ENCODE data around the gene PPP3CB. TPM values are rescaled to one million over a fixed set of nuclear protein-coding genes. Genes with fewer than 3 reads are reported as not detected.

The PPP3CB gene
- total RNA-seq, 1 donor from 2014 or later = 49.9 TPM

- Mint-ChIP-seq H3K9me3 (no peaks in the 10 kb centered on the region), H3K27ac (no peak overlapping the region), H3K36me3 (peaks cover 10% of the 10 kb centered on the region), H3K27me3 (ENCODE audit: low read depth) (no peaks in the 10 kb centered on the region), H3K4me3 (no peak overlapping the region), H3K4me1 (peaks cover 4% of the 10 kb centered on the region)
- TF ChIP-seq CTCF (IDR thresholded peaks at IDR 0.05; ENCODE audit: unreplicated experiment) = no peak
- no peak for DNase-seq (ENCODE audit: low spot score in 2 of 2, unreplicated experiment in 2 of 2)
Measured at GRCh38 chr10:73432646-73433537, 62.9 kb downstream of the PPP3CB start.

- Mint-ChIP-seq H3K4me3 (no peak overlapping the region), H3K9me3 (no peaks in the 10 kb centered on the region), H3K4me1 (peaks cover 6% of the 10 kb centered on the region), H3K27me3 (ENCODE audit: low read depth) (no peaks in the 10 kb centered on the region), H3K36me3 (peaks cover 49% of the 10 kb centered on the region), H3K27ac (no peak overlapping the region)
- no peak for DNase-seq (ENCODE audit: low spot score in 2 of 2, unreplicated experiment in 2 of 2)
- no peak for TF ChIP-seq CTCF (IDR thresholded peaks at IDR 0.05; ENCODE audit: unreplicated experiment)
Measured at GRCh38 chr10:73426318-73426717, 69.5 kb downstream of the PPP3CB start.

- H3K9me3 Mint-ChIP-seq = no peaks in the 10 kb centered on the region
- no peaks in the 10 kb centered on the region for H3K27me3 Mint-ChIP-seq (ENCODE audit: low read depth)
- TF ChIP-seq CTCF (IDR thresholded peaks at IDR 0.05; ENCODE audit: unreplicated experiment) = no peak
- DNase-seq (ENCODE audit: low spot score in 2 of 2, unreplicated experiment in 2 of 2) = no peak
- peaks cover 6% of the 10 kb centered on the region for H3K4me1 Mint-ChIP-seq
- no peak overlapping the region for H3K27ac Mint-ChIP-seq
- no peak overlapping the region for H3K4me3 Mint-ChIP-seq
- peaks cover 53% of the 10 kb centered on the region for H3K36me3 Mint-ChIP-seq
Measured at GRCh38 chr10:73424478-73424877, 71.3 kb downstream of the PPP3CB start.

- no peak overlapping the region for H3K4me3 Mint-ChIP-seq
- no peak for TF ChIP-seq CTCF (IDR thresholded peaks at IDR 0.05; ENCODE audit: unreplicated experiment)
- no peak for DNase-seq (ENCODE audit: low spot score in 2 of 2, unreplicated experiment in 2 of 2)
- H3K9me3 Mint-ChIP-seq = no peaks in the 10 kb centered on the region
- no peaks in the 10 kb centered on the region for H3K27me3 Mint-ChIP-seq (ENCODE audit: low read depth)
- peaks cover 53% of the 10 kb centered on the region for H3K36me3 Mint-ChIP-seq
- H3K27ac Mint-ChIP-seq = no peak overlapping the region
- peaks cover 6% of the 10 kb centered on the region for H3K4me1 Mint-ChIP-seq
Measured at GRCh38 chr10:73423309-73423708, 72.5 kb downstream of the PPP3CB start.

- no peak overlapping the region for H3K27ac Mint-ChIP-seq
- no peak overlapping the region for H3K4me3 Mint-ChIP-seq
- peaks cover 24% of the 10 kb centered on the region for H3K4me1 Mint-ChIP-seq
- H3K36me3 Mint-ChIP-seq = peaks cover 4% of the 10 kb centered on the region
- H3K27me3 Mint-ChIP-seq (ENCODE audit: low read depth) = peaks cover 6% of the 10 kb centered on the region
- H3K9me3 Mint-ChIP-seq = no peaks in the 10 kb centered on the region
- DNase-seq (ENCODE audit: low spot score in 2 of 2, unreplicated experiment in 2 of 2) = no peak
- no peak for TF ChIP-seq CTCF (IDR thresholded peaks at IDR 0.05; ENCODE audit: unreplicated experiment)
Measured at GRCh38 chr10:73416571-73416970, 79.3 kb downstream of the PPP3CB start.

Measured in mesothelial cell of epicardium (in vitro differentiated cells).